Upper lobe of left lung (tissue), 6 donors: ENCODE measurements around the gene SRPK2. TPM values are rescaled to one million over a fixed set of nuclear protein-coding genes. Genes with fewer than 3 reads are reported as not detected.

Experiments
- ATAC-seq, 2 donors: fragments of 200-7000 bp; cut with Tn5 transposase; one replicate each; pipeline ENCODE4 v1.9.1; 2022; ENCODE audit warnings: mild to moderate bottlenecking in 2 of 2, moderate library complexity in 2 of 2; ENCODE audit not compliant: low FRiP score in 2 of 2
- DNase-seq, 2 donors: peaks; one replicate each; pipeline ENCODE4 v3.0.0-alpha.2; 2019 to 2020
- H3K27ac ChIP-seq, 4 donors: fragments of 200-600 bp; sonication (generic); one replicate each; pipeline ENCODE4 v1.5.1; 2016 to 2019
- H3K27me3 ChIP-seq, 4 donors: fragments of 200-600 bp; sonication (generic); one replicate each; pipeline ENCODE4 v1.5.1; 2017 to 2019
- H3K36me3 ChIP-seq, 4 donors: fragments of 200-600 bp; sonication (generic); one replicate each; pipeline ENCODE4 v1.5.1; 2016 to 2019
- H3K4me1 ChIP-seq, 4 donors: fragments of 200-600 bp; sonication (generic); one replicate each; pipeline ENCODE4 v1.5.1; 2018 to 2019
- H3K4me3 ChIP-seq, 4 donors: fragments of 200-600 bp; sonication (generic); one replicate each; pipeline ENCODE4 v1.5.1; 2017 to 2019; ENCODE audit warnings: mild to moderate bottlenecking in 2 of 4, moderate library complexity in 1 of 4
- H3K9me3 ChIP-seq, 4 donors: fragments of 200-600 bp; sonication (generic); one replicate each; pipeline ENCODE4 v1.5.1; 2018 to 2019
- CTCF ChIP-seq, 6 experiments: fragments of 450-650 bp in 4 of 6; fragments of 200-600 bp in 2 of 6; sonication (generic) in 2 of 6; IDR thresholded peaks; one replicate each; pipeline ENCODE4 v1.5.1; 2016 to 2019; ENCODE audit warnings: antibody characterized with exemption in 6 of 6
- EP300 ChIP-seq, 4 donors: sonication (generic); formaldehyde crosslinking; IDR thresholded peaks; one replicate each; pipeline ENCODE4 v1.5.1; 2017; ENCODE audit warnings: antibody characterized with exemption in 4 of 4, control low read depth in 2 of 4
- POLR2A ChIP-seq, 4 donors: fragments of 450-650 bp; IDR thresholded peaks; one replicate each; pipeline ENCODE4 v1.5.1; 2016 to 2017; ENCODE audit warnings: antibody characterized with exemption in 4 of 4, mild to moderate bottlenecking in 2 of 4
- POLR2AphosphoS5 ChIP-seq, 2 donors: sonication (generic); formaldehyde crosslinking; IDR thresholded peaks; one replicate each; pipeline ENCODE4 v1.5.1; 2017; ENCODE audit warnings: antibody characterized with exemption in 2 of 2
- WGBS, 2 donors: methylation state at CpG; one replicate each; pipeline ENCODE4 v1.1.5; 2017 to 2018; 5-methylcytosine and 5-hydroxymethylcytosine counted together
- total RNA-seq, 6 donors: library from RNA; depleted of rRNA in 4 of 6; stranded (reverse); fragments of >200 nt in 4 of 6; gene quantifications; one replicate each; pipeline versions ENCODE4 v1.1.0 to v1.2.1, GENCODE V29; 2016 to 2021
- donor health status: DM: no; HTN: no; CAD: no; lungs with moderate emphysema.
- donor health status: DM: no; HTN: yes; CAD: no; lungs with severe emphysema.

SRPK2 gene
- total RNA-seq, 6 donors from 2014 or later: 29.6 to 55.6 (median 45.6) TPM

GRCh38 chr7:105309235-105310169, 79.2 kb downstream of the SRPK2 start:
- peaks cover 0 to 9% (median 5%) of the 10 kb centered on the region in 4 donors for H3K4me1 ChIP-seq
- no peak overlapping the region for H3K4me3 ChIP-seq
- ATAC-seq (no peak), DNase-seq (no peak)
- H3K36me3 ChIP-seq: no peaks in the 10 kb centered on the region
- H3K27ac ChIP-seq: no peak overlapping the region
- no peak for TF ChIP-seq POLR2A (IDR thresholded peaks at IDR 0.05)
- no peak for TF ChIP-seq POLR2AphosphoS5 (IDR thresholded peaks at IDR 0.05)
- no peak for TF ChIP-seq CTCF (IDR thresholded peaks at IDR 0.05)
- TF ChIP-seq EP300 (IDR thresholded peaks at IDR 0.05): no peak
- H3K9me3 ChIP-seq: no peaks in the 10 kb centered on the region
- H3K27me3 ChIP-seq: no peaks in the 10 kb centered on the region
- 74 to 95% methylated on average over 2 of the region's 2 CpGs for WGBS, 2 donors

GRCh38 chr7:105307163-105307672, 81.5 kb downstream of the SRPK2 start:
- Histone ChIP-seq H3K4me3 (no peak overlapping the region), H3K4me1 (peaks cover 0 to 13% (median 7%) of the 10 kb centered on the region in 4 donors), H3K27ac (no peak overlapping the region), H3K36me3 (no peaks in the 10 kb centered on the region), H3K9me3 (no peaks in the 10 kb centered on the region), H3K27me3 (no peaks in the 10 kb centered on the region)
- ATAC-seq (no peak), DNase-seq (no peak)
- TF ChIP-seq POLR2A (IDR thresholded peaks at IDR 0.05) (no peak), POLR2AphosphoS5 (IDR thresholded peaks at IDR 0.05) (no peak), CTCF (IDR thresholded peaks at IDR 0.05) (no peak), EP300 (IDR thresholded peaks at IDR 0.05) (no peak)
- WGBS, 2 donors: 84% methylated on average over 3 of the region's 3 CpGs

GRCh38 chr7:105306298-105306748, 82.4 kb downstream of the SRPK2 start:
- DNase-seq (no peak), ATAC-seq (no peak)
- no peaks in the 10 kb centered on the region for H3K27me3 ChIP-seq
- H3K36me3 ChIP-seq: no peaks in the 10 kb centered on the region
- 66 to 74% methylated on average over 4 of the region's 4 CpGs for WGBS, 2 donors
- no peaks in the 10 kb centered on the region for H3K9me3 ChIP-seq
- TF ChIP-seq POLR2A (IDR thresholded peaks at IDR 0.05) (no peak), CTCF (IDR thresholded peaks at IDR 0.05) (no peak), POLR2AphosphoS5 (IDR thresholded peaks at IDR 0.05) (no peak), EP300 (IDR thresholded peaks at IDR 0.05) (no peak)
- no peak overlapping the region for H3K27ac ChIP-seq
- H3K4me3 ChIP-seq: no peak overlapping the region
- H3K4me1 ChIP-seq: peaks cover 0 to 13% (median 7%) of the 10 kb centered on the region in 4 donors

- no peaks in the 10 kb centered on the region for H3K9me3 ChIP-seq
- no peak overlapping the region for H3K4me3 ChIP-seq
- no peak overlapping the region for H3K27ac ChIP-seq
- peaks cover 0 to 13% (median 7%) of the 10 kb centered on the region in 4 donors for H3K4me1 ChIP-seq
- no peaks in the 10 kb centered on the region for H3K36me3 ChIP-seq
- WGBS, 2 donors: 98% methylated on average over 2 of the region's 2 CpGs
- DNase-seq (no peak), ATAC-seq (no peak)
- H3K27me3 ChIP-seq: no peaks in the 10 kb centered on the region
- TF ChIP-seq POLR2AphosphoS5 (IDR thresholded peaks at IDR 0.05) (no peak), CTCF (IDR thresholded peaks at IDR 0.05) (no peak), EP300 (IDR thresholded peaks at IDR 0.05) (no peak), POLR2A (IDR thresholded peaks at IDR 0.05) (no peak)
These were observed 83.1 kb downstream of the SRPK2 start for GRCh38 chr7:105305633-105306032.
